Ammon's horn (tissue), 1 donor: Measurements from ENCODE around the gene KRT81.
A peak's percentile ranks its signal among the peaks of the same experiment; 100 is the strongest.
"Not testable (repeated sequence)": the region's sequence is repeated elsewhere in the genome, so short reads cannot be mapped to it uniquely, and the experiment has no call there.

Source experiments
- DNase-seq: peaks from one replicate; pipeline ENCODE4 v3.0.0-alpha.2; 2016; ENCODE audit warnings: low spot score

The KRT81 gene

GRCh38 chr12:52274521-52275120 is 16.7 kb downstream of the KRT81 start, which contains the start of gene KRT86:
TSS of gene KRT86 (plus strand) at chr12:52274645. CDS start at chr12:52301917, 27,272 bp downstream.
- no peak for DNase-seq

GRCh38 chr12:52271158-52271557 is 20.2 kb downstream of the KRT81 start:
- no peak for DNase-seq

GRCh38 chr12:52270541-52271070 is 20.7 kb downstream of the KRT81 start:
- no peak for DNase-seq

- DNase-seq: no peak
Observed at GRCh38 chr12:52268212-52268611, 23.1 kb downstream of the KRT81 start.

- DNase-seq: no peak
Observed at GRCh38 chr12:52267699-52268098, 23.6 kb downstream of the KRT81 start.

- no peak for DNase-seq
Observed at GRCh38 chr12:52267266-52267665, 24.1 kb downstream of the KRT81 start.

GRCh38 chr12:52266514-52266913 is 24.8 kb downstream of the KRT81 start:
- no peak for DNase-seq

- DNase-seq: peak; percentile 68
Observed at GRCh38 chr12:52264435-52264825, 26.9 kb downstream of the KRT81 start.

- no peak for DNase-seq
Observed at GRCh38 chr12:52263761-52264434, 27.4 kb downstream of the KRT81 start.

GRCh38 chr12:52262286-52262685 is 29.0 kb downstream of the KRT81 start:
- DNase-seq: no peak

- no peak for DNase-seq
Observed at GRCh38 chr12:52261208-52261484, 30.2 kb downstream of the KRT81 start.

GRCh38 chr12:52260361-52261207 is 30.8 kb downstream of the KRT81 start:
- DNase-seq: no peak

GRCh38 chr12:52259657-52260243 is 31.6 kb downstream of the KRT81 start:
- DNase-seq: no peak

- no peak for DNase-seq
Observed at GRCh38 chr12:52258335-52258901, 32.9 kb downstream of the KRT81 start.

- DNase-seq: not testable (repeated sequence)
Observed at GRCh38 chr12:52257922-52258321, 33.4 kb downstream of the KRT81 start.

- no peak for DNase-seq
Observed at GRCh38 chr12:52257074-52257551, 34.2 kb downstream of the KRT81 start.

- DNase-seq: no peak
Observed at GRCh38 chr12:52256584-52256935, 34.8 kb downstream of the KRT81 start.

GRCh38 chr12:52255926-52256583 is 35.3 kb downstream of the KRT81 start:
- no peak for DNase-seq

- DNase-seq: no peak
Observed at GRCh38 chr12:52254965-52255751, 36.2 kb downstream of the KRT81 start.

GRCh38 chr12:52254180-52254964 is 37.0 kb downstream of the KRT81 start:
- no peak for DNase-seq
